ENCODE results near the gene SORL1-AS1.

The SORL1-AS1 gene

DNA sequence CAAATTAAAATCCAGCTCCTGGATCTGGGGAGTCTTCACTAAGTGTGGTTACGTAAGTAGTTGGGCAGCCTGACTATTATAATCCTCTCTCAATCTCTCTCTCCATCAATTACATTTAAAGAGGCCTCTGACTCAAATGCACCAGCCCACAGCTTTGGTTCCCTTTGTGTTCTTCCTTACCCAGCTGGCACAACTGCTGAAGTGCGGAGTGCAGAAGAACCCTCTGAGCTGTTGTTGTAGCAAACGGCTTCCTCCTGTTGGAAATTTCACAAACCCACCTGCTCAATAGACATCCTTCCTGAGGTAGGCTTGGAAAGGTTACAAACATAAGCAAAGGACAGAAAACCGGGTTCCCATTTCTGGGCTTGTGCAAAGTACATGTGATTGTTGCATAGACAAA lies 17.6 kb downstream of the SORL1-AS1 start:
- no peaks in the 10 kb centered on the region for H3K9me3 ChIP-seq (ENCODE audit: low read depth, low read length)
- no peak for TF ChIP-seq POLR2AphosphoS5 (IDR thresholded peaks at IDR 0.05; ENCODE audit: borderline replicate concordance, low read depth, low read length)
- TF ChIP-seq FOXP2 (optimal IDR thresholded peaks at IDR 0.05; ENCODE audit: control extremely low read depth, extremely low read length, insufficient read depth): no peak
- TF ChIP-seq EZH2 (IDR thresholded peaks at IDR 0.05): no peak
- no peak overlapping the region for H3K9ac ChIP-seq (ENCODE audit: insufficient read length)
- no peaks in the 10 kb centered on the region for H3K36me3 ChIP-seq (ENCODE audit: insufficient read depth, low read length)
- no peak overlapping the region for H3K27ac ChIP-seq
- no peak for DNase-seq (ENCODE audit: low read depth, low spot score)
- H3K4me3 ChIP-seq: no peak overlapping the region

DNA sequence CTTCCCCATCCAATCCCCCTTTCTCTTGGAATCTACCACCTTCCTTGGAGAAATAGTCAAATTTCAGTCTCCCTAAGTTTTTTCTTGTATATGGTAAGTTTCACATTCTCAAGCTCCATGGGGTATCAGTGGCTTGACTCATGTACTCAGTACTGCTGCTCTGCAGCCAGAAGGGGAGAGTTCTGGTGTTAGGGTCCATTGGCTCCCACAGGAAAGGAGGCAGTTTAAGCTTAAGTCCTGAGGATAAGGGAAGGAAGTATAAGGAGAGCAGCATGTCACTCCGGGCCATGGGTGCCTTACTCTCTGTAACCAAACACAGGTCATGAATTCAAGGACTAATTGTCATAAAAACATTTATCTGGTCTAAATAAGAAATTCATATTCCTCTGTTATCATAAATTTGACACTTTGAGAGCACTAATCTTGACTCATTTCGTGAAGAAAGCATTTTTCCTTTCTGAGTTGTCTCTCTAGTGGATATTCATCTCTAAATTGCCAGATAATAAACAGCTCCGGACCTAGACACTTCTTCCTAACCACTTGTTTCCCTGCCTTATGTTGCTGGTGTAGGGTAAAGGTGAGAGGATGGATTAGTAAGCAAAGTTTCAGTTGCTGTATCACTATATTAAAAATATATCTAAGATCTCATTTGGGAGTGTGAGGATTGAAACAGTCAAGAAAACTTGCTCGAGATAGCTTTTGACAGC lies 20.8 kb downstream of the SORL1-AS1 start:
- TF ChIP-seq POLR2AphosphoS5 (IDR thresholded peaks at IDR 0.05; ENCODE audit: borderline replicate concordance, low read depth, low read length) (no peak), FOXP2 (optimal IDR thresholded peaks at IDR 0.05; ENCODE audit: control extremely low read depth, extremely low read length, insufficient read depth) (no peak), EZH2 (IDR thresholded peaks at IDR 0.05) (no peak)
- H3K36me3 ChIP-seq (ENCODE audit: insufficient read depth, low read length): no peaks in the 10 kb centered on the region
- no peak overlapping the region for H3K9ac ChIP-seq (ENCODE audit: insufficient read length)
- H3K9me3 ChIP-seq (ENCODE audit: low read depth, low read length): no peaks in the 10 kb centered on the region
- no peak for DNase-seq (ENCODE audit: low read depth, low spot score)
- H3K4me3 ChIP-seq: no peak overlapping the region
- H3K27ac ChIP-seq: no peak overlapping the region

DNA sequence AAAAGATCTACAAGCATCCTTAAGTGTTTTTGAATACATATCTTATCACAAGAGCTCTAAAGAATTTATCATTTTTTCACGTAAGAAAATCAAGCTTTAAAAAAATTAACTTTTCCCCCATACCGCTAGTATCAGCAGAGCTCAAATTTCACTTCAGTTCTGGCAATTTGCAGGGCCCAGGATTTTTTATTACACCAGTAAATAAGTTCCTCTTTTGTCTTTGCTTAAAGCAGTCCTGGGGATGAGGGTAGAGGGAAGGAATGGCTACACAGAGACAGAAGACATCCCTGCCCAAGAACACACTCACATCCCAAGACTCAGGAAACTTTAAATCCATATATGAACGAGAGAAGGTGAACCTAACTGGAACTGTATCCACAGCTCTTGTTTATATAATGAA lies 23.2 kb downstream of the SORL1-AS1 start:
- Histone ChIP-seq H3K9ac (ENCODE audit: insufficient read length) (no peak overlapping the region), H3K27ac (no peak overlapping the region)
- TF ChIP-seq POLR2AphosphoS5 (IDR thresholded peaks at IDR 0.05; ENCODE audit: borderline replicate concordance, low read depth, low read length) (no peak), FOXP2 (optimal IDR thresholded peaks at IDR 0.05; ENCODE audit: control extremely low read depth, extremely low read length, insufficient read depth) (no peak)

DNA sequence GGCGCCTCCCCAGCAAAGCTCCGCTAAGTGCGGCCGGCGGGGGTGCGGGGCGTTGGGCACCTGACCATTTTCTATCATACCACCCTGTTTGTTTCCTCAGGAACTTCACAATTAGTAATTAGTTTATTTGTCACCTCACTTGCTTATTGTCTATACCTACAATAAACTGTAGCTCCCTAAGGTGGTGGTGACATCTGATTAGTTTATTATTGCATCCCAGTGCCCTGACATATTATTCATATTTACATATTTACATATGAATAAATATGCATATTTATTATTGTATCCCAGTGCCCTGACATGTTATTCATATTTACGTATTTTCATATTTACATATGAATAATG lies 25.4 kb downstream of the SORL1-AS1 start:
- no peak overlapping the region for H3K9ac ChIP-seq (ENCODE audit: insufficient read length)
- TF ChIP-seq POLR2AphosphoS5 (IDR thresholded peaks at IDR 0.05; ENCODE audit: borderline replicate concordance, low read depth, low read length) (no peak), FOXP2 (optimal IDR thresholded peaks at IDR 0.05; ENCODE audit: control extremely low read depth, extremely low read length, insufficient read depth) (no peak), EZH2 (IDR thresholded peaks at IDR 0.05) (no peak)

More for the DNA sequence above, 23.2 kb downstream of the SORL1-AS1 start:
- no peak for DNase-seq (ENCODE audit: low read depth, low spot score)
- Histone ChIP-seq H3K4me3 (no peak overlapping the region), H3K9me3 (ENCODE audit: low read depth, low read length) (no peaks in the 10 kb centered on the region), H3K36me3 (ENCODE audit: insufficient read depth, low read length) (no peaks in the 10 kb centered on the region)

DNA sequence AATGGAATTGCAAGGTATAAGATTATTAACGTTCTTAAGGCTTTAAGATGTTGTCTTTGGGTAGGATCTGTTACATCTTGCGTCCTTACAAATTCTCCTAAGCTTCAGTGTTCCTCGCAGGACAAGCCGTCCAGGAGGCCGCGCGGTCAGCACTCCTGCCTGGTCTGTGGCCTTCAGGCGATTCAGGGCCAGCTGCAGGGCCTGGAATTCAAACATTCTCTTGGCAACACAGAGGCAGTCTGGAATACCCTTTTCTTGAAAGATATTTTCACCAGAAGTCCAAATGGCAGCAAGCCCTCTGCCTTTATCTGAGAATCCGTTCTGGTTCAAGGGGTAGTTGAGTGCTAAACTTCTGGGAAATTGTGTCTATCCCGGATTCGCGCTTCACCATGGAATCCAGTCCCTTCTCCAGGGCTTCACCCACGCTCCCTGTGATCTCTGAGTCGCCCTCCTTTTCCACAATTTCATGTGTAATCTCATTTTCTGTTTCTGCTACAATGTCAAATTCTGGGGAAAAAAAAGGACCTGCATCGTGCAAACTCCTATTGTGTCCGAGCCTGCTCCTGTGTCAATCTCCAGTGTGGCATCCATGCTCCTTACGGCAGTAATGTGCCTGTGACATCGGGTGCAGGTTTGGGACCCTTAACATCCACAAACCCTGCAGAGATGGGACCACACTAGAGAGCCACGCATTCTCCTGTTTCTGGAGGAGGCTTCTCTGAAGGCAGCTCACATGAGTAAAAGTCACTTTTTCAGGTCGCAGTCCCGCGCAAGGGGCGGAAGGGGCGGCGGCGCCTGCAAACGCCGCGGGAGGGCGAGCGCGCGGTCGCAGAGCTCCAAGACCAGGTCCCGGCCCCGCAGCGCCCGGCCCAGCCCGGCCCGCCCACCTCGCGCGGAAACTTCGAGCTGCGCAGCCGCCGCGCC lies 26.0 kb downstream of the SORL1-AS1 start:
- no peak for DNase-seq (ENCODE audit: low read depth, low spot score)
- Histone ChIP-seq H3K9me3 (ENCODE audit: low read depth, low read length) (no peaks in the 10 kb centered on the region), H3K9ac (ENCODE audit: insufficient read length) (no peak overlapping the region), H3K27ac (no peak overlapping the region), H3K4me3 (no peak overlapping the region), H3K36me3 (ENCODE audit: insufficient read depth, low read length) (no peaks in the 10 kb centered on the region)
- no peak for TF ChIP-seq FOXP2 (optimal IDR thresholded peaks at IDR 0.05; ENCODE audit: control extremely low read depth, extremely low read length, insufficient read depth)
- TF ChIP-seq EZH2 (IDR thresholded peaks at IDR 0.05): peak; percentile 42

More for the DNA sequence above, 25.4 kb downstream of the SORL1-AS1 start:
- Histone ChIP-seq H3K27ac (no peak overlapping the region), H3K4me3 (no peak overlapping the region), H3K9me3 (ENCODE audit: low read depth, low read length) (no peaks in the 10 kb centered on the region), H3K36me3 (ENCODE audit: insufficient read depth, low read length) (no peaks in the 10 kb centered on the region)
- DNase-seq (ENCODE audit: low read depth, low spot score): no peak

DNA sequence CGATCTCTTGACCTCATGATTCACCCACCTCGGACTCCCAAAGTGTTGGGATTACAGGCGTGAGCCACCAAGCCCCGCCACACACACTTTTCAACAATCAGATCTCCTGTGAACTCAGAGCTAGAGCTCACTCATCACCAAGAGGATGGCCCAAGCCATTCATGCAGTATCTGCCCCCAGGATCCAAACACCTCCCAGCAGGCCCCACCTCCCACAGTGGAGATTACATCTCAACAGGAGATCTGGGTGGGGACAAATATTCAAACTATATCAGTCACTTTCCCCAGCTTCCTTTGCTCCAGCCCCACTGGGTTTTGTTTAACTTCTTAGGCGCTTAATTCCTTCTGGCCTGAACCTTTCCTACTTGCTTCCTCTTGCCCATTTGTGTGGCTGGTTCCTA lies 26.9 kb downstream of the SORL1-AS1 start:
- Histone ChIP-seq H3K4me3 (no peak overlapping the region), H3K9ac (ENCODE audit: insufficient read length) (no peak overlapping the region), H3K9me3 (ENCODE audit: low read depth, low read length) (no peaks in the 10 kb centered on the region), H3K27ac (no peak overlapping the region), H3K36me3 (ENCODE audit: insufficient read depth, low read length) (no peaks in the 10 kb centered on the region)
- no peak for DNase-seq (ENCODE audit: low read depth, low spot score)
- TF ChIP-seq FOXP2 (optimal IDR thresholded peaks at IDR 0.05; ENCODE audit: control extremely low read depth, extremely low read length, insufficient read depth) (no peak), EZH2 (IDR thresholded peaks at IDR 0.05) (no peak), POLR2AphosphoS5 (IDR thresholded peaks at IDR 0.05; ENCODE audit: borderline replicate concordance, low read depth, low read length) (no peak)

DNA sequence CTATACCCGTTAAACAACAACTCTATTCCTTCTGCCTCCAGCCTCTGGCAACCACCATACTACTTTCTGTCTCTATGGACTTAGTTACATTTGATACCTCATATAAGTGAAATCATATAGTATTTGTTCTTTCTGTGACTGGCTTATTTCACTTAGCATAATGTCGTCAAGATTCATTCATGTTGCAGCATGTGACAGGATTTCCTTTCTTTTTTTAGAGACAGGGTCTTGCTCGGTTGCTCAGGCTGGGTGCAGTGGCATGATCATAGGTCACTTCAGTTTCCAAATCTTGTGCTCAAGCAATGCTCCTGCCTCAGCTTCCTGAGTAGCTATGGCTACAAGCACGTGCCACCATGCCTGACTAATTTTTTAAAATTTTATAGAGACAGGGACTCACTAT lies 30.1 kb downstream of the SORL1-AS1 start:
- Histone ChIP-seq H3K9me3 (ENCODE audit: low read depth, low read length) (no peaks in the 10 kb centered on the region), H3K9ac (ENCODE audit: insufficient read length) (no peak overlapping the region), H3K36me3 (ENCODE audit: insufficient read depth, low read length) (no peaks in the 10 kb centered on the region), H3K27ac (no peak overlapping the region), H3K4me3 (no peak overlapping the region)
- TF ChIP-seq EZH2 (IDR thresholded peaks at IDR 0.05): no peak
- no peak for TF ChIP-seq POLR2AphosphoS5 (IDR thresholded peaks at IDR 0.05; ENCODE audit: borderline replicate concordance, low read depth, low read length)
- no peak for TF ChIP-seq FOXP2 (optimal IDR thresholded peaks at IDR 0.05; ENCODE audit: control extremely low read depth, extremely low read length, insufficient read depth)
- DNase-seq (ENCODE audit: low read depth, low spot score): no peak

DNA sequence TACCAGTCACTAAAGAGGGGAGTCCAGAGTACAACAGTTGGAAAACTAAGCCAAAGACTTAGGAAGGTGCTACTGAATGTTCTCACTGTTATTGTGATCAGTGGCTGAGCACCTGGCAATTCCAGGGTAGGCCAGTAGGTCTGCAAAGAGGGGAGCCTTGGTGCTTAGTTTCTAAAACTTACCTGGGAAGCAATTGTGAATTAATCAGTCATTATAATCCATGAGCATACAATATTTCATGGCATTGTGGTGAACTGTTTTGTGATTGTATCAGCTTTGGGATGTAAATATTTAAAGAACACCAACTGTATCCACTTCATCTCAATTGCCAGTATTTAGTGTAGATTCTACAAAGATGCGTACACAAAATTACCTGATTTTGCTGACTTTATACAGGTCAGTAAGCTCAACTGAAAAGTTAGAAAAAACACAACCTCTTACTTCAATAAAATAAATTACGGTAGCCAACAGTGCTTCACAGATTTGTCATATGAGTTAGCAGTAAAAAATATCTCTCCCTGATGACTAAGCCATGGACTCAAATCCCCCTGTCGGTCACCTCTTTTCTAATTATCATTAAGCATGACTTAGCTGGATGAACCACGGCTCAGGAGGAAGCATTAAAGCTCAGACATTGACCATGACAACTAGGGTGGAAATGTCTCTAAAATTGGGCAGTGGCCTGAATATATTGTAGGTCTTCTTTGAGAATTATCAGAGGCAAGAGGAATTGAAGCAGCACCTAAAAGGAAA lies 31.4 kb downstream of the SORL1-AS1 start:
- Histone ChIP-seq H3K9me3 (ENCODE audit: low read depth, low read length) (no peaks in the 10 kb centered on the region), H3K4me3 (no peak overlapping the region), H3K36me3 (ENCODE audit: insufficient read depth, low read length) (no peaks in the 10 kb centered on the region), H3K9ac (ENCODE audit: insufficient read length) (no peak overlapping the region), H3K27ac (no peak overlapping the region)
- TF ChIP-seq FOXP2 (optimal IDR thresholded peaks at IDR 0.05; ENCODE audit: control extremely low read depth, extremely low read length, insufficient read depth): no peak
- no peak for TF ChIP-seq POLR2AphosphoS5 (IDR thresholded peaks at IDR 0.05; ENCODE audit: borderline replicate concordance, low read depth, low read length)
- TF ChIP-seq EZH2 (IDR thresholded peaks at IDR 0.05): no peak
- DNase-seq (ENCODE audit: low read depth, low spot score): no peak

Measured in SK-N-MC (cell line).